Right lobe of liver (tissue), 6 donors: ENCODE measurements around the gene TOR3A. TPM values are rescaled to one million over a fixed set of nuclear protein-coding genes. Genes with fewer than 3 reads are reported as not detected.

Experiments used
- ATAC-seq, 4 donors: fragments of 200-7000 bp; cut with Tn5 transposase; one replicate each; pipeline ENCODE4 v1.9.1; 2020; ENCODE audit warnings: mild to moderate bottlenecking in 4 of 4, moderate library complexity in 4 of 4
- DNase-seq, 3 donors: peaks; one replicate each; pipeline ENCODE4 v3.0.0-alpha.2; 2020
- H3K27ac ChIP-seq, 3 donors: fragments of 200-600 bp; one replicate each; pipeline ENCODE4 v1.8.0; 2022
- H3K27me3 ChIP-seq, 2 donors: fragments of 200-600 bp; one replicate each; pipeline ENCODE4 v1.8.0; 2022
- H3K36me3 ChIP-seq, 4 donors: fragments of 200-600 bp; sonication (generic) in 1 of 4; one replicate each; pipeline versions ENCODE4 v1.5.1 to v1.8.0; 2017 to 2022; ENCODE audit warnings: control low read depth in 1 of 4
- H3K4me1 ChIP-seq, 4 donors: fragments of 200-600 bp; sonication (generic) in 1 of 4; one replicate each; pipeline versions ENCODE4 v1.5.1 to v1.8.0; 2017 to 2022; ENCODE audit warnings: control low read depth in 1 of 4
- H3K4me3 ChIP-seq, 3 donors: fragments of 200-600 bp; one replicate each; pipeline ENCODE4 v1.8.0; 2022
- H3K9me3 ChIP-seq, 4 donors: fragments of 200-600 bp; sonication (generic) in 1 of 4; one replicate each; pipeline versions ENCODE4 v1.5.1 to v1.8.0; 2017 to 2022; ENCODE audit warnings: control low read depth in 1 of 4
- CTCF ChIP-seq, 4 donors: fragments of 200-600 bp in 3 of 4; fragments of 450-650 bp in 1 of 4; IDR thresholded peaks; one replicate each; pipeline versions ENCODE4 v1.5.1 to v1.8.0; 2016 to 2022; ENCODE audit warnings: antibody characterized with exemption in 4 of 4, mild to moderate bottlenecking in 2 of 4
- POLR2A ChIP-seq: fragments of 450-650 bp; IDR thresholded peaks from one replicate; pipeline ENCODE4 v1.6.1; 2017; ENCODE audit warnings: antibody characterized with exemption, mild to moderate bottlenecking
- WGBS: methylation state at CpG from one replicate; pipeline ENCODE4 v1.1.6; 2018; ENCODE audit warnings: low coverage, low lambda C conversion rate; ENCODE audit not compliant: insufficient coverage; ENCODE audit errors: missing lambda C conversion rate; 5-methylcytosine and 5-hydroxymethylcytosine counted together
- intact Hi-C, 2 donors: fragments of 100-400 bp; cut with DNase I; formaldehyde crosslinking; loops; one replicate each; pipeline versions ENCODE4 v1.11.2 to v1.14.1; 2022
- total RNA-seq, 6 experiments: library from RNA; depleted of rRNA in 2 of 6; stranded (reverse); fragments of >200 nt in 2 of 6; fragmentation: NEBNext Ultra II Directional in 3 of 6; extraction: Animal tissue kit (Norgen Biotek cat#: 25700) in 3 of 6; gene quantifications; one replicate each; pipeline versions ENCODE4 v1.1.0 to v1.2.4, GENCODE V29; 2016 to 2023
- donor health status: DM: no; HTN: yes; CAD: no.
- donor health status: DM: no; HTN: no; CAD: no.
- donor health status: DM: no; HTN: no; CAD: no.
- donor health status: DM: no; HTN: yes; CAD: no.
- donor health status: DM: no; HTN: yes; CAD: no.

The TOR3A gene
- total RNA-seq, 6 experiments from 2014 or later: 4.7 to 52.8 (median 13.1) TPM

- ATAC-seq: no peak
- no peak overlapping the region for H3K27ac ChIP-seq
- 98% methylated on average over 5 of the region's 8 CpGs for WGBS
- H3K4me3 ChIP-seq: no peak overlapping the region
- no peaks in the 10 kb centered on the region for H3K27me3 ChIP-seq
- intact Hi-C loops: no loop called here
- no peaks in the 10 kb centered on the region for H3K9me3 ChIP-seq
- peaks cover 0 to 2% (median 0%) of the 10 kb centered on the region in 4 donors for H3K36me3 ChIP-seq
- no peak for DNase-seq
- no peak for TF ChIP-seq POLR2A
- TF ChIP-seq CTCF (IDR thresholded peaks at IDR 0.05): no peak
- H3K4me1 ChIP-seq: no peaks in the 10 kb centered on the region
Observed at GRCh38 chr1:179042087-179042486, 39.8 kb upstream of the TOR3A start.

GRCh38 chr1:179042700-179043099 is 39.2 kb upstream of the TOR3A start:
- DNase-seq (no peak), ATAC-seq (no peak)
- no peaks in the 10 kb centered on the region for H3K4me1 ChIP-seq
- no peaks in the 10 kb centered on the region for H3K9me3 ChIP-seq
- H3K36me3 ChIP-seq: peaks cover 0 to 2% (median 0%) of the 10 kb centered on the region in 4 donors
- TF ChIP-seq CTCF (IDR thresholded peaks at IDR 0.05): no peak
- no peak for TF ChIP-seq POLR2A
- no peaks in the 10 kb centered on the region for H3K27me3 ChIP-seq
- H3K4me3 ChIP-seq: no peak overlapping the region
- no CpG with 5 or more reads among the region's 5 CpGs for WGBS
- H3K27ac ChIP-seq: no peak overlapping the region
- intact Hi-C loops: no loop called here

- WGBS: 86% methylated on average over 2 of the region's 4 CpGs
- Histone ChIP-seq H3K36me3 (peaks cover 0 to 2% (median 0%) of the 10 kb centered on the region in 4 donors), H3K4me3 (no peak overlapping the region), H3K4me1 (no peaks in the 10 kb centered on the region), H3K9me3 (no peaks in the 10 kb centered on the region), H3K27ac (no peak overlapping the region), H3K27me3 (no peaks in the 10 kb centered on the region)
- intact Hi-C loops: no loop called here
- DNase-seq (no peak), ATAC-seq (peak in 1 of 4 donors; percentile 12)
- TF ChIP-seq CTCF (IDR thresholded peaks at IDR 0.05): no peak
- no peak for TF ChIP-seq POLR2A
Observed at GRCh38 chr1:179043266-179043665, 38.6 kb upstream of the TOR3A start.

- H3K9me3 ChIP-seq: no peaks in the 10 kb centered on the region
- 100% methylated on average over 4 of the region's 5 CpGs for whole genome bisulfite sequencing
- H3K27ac ChIP-seq: no peak overlapping the region
- ATAC-seq: no peak
- H3K4me1 ChIP-seq: no peaks in the 10 kb centered on the region
- H3K4me3 ChIP-seq: no peak overlapping the region
- peaks cover 0 to 2% (median 0%) of the 10 kb centered on the region in 4 donors for H3K36me3 ChIP-seq
- intact Hi-C loops: no loop called here
- no peaks in the 10 kb centered on the region for H3K27me3 ChIP-seq
- TF ChIP-seq POLR2A: no peak
- no peak for TF ChIP-seq CTCF (IDR thresholded peaks at IDR 0.05)
- DNase-seq: no peak
Observed at GRCh38 chr1:179043907-179044306, 38.0 kb upstream of the TOR3A start.
